ENCODE data around the gene TNFRSF19.

DNA sequence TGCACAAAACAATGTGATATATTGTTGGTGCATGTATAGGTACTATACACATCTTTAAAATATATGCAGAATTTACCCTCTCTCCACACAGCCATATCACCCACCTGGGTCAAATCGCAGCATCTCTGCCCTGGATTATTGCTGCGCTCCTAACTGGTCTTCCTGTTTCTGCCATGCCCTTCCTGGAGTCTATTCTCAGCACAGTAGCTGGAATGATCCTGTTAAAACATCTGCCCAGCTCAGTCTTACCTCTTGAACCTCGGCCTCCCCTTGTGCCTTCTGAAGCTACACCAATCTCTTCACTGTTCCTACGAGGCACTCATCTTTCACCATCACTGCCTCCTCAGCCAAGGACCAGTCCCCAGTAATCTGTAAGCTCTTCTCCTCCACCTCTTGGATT is 25.5 kb upstream of the TNFRSF19 start:
- TF ChIP-seq, protein P1, sequence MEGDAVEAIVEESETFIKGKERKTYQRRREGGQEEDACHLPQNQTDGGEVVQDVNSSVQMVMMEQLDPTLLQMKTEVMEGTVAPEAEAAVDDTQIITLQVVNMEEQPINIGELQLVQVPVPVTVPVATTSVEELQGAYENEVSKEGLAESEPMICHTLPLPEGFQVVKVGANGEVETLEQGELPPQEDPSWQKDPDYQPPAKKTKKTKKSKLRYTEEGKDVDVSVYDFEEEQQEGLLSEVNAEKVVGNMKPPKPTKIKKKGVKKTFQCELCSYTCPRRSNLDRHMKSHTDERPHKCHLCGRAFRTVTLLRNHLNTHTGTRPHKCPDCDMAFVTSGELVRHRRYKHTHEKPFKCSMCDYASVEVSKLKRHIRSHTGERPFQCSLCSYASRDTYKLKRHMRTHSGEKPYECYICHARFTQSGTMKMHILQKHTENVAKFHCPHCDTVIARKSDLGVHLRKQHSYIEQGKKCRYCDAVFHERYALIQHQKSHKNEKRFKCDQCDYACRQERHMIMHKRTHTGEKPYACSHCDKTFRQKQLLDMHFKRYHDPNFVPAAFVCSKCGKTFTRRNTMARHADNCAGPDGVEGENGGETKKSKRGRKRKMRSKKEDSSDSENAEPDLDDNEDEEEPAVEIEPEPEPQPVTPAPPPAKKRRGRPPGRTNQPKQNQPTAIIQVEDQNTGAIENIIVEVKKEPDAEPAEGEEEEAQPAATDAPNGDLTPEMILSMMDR (IDR thresholded peaks at IDR 0.05; ENCODE audit: poor library complexity) = no peak
- no peak for TF ChIP-seq EZH2phosphoT487 (IDR thresholded peaks at IDR 0.05; ENCODE audit: low read depth, severe bottlenecking, unreplicated experiment)
- no peak for TF ChIP-seq EZH2 (IDR thresholded peaks at IDR 0.05; ENCODE audit: borderline replicate concordance)
